NB4 (cell line): ENCODE measurements around the gene TMEM132C.

Experiments used
- CTCF ChIP-seq: IDR thresholded peaks from one replicate; pipeline ENCODE4 v1.5.1; 2012; ENCODE audit warnings: low read depth, low read length
- MAX ChIP-seq: IDR thresholded peaks from 2 replicates; pipeline ENCODE4 v1.6.1; 2011; ENCODE audit warnings: low read depth, low read length
- MYC ChIP-seq: IDR thresholded peaks from 2 replicates; pipeline ENCODE4 v1.6.1; 2011; ENCODE audit warnings: low read depth, low read length
- POLR2A ChIP-seq: IDR thresholded peaks from 2 replicates; pipeline ENCODE4 v1.6.1; 2011; ENCODE audit warnings: mild to moderate bottlenecking; ENCODE audit not compliant: insufficient read length; ENCODE audit errors: extremely low read depth

DNA sequence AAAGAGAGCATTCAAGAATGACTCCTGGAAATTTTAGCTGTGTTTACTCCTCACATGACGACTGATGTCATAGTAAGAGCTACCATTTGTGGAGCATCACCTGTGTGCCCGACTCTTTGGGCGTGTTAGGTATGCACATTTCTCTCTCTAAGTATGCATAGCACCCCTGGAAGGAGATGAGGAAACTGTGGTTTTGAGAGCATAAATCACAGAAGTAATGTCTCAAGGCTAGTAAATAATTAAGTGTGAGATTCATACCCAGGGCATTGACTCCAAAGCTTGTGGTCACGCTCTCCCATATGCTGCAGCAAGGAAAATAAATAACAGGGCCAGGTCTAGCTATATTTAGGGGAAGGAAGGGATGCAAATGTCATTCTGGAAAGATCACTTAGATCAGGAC is 340.7 kb downstream of the TMEM132C start:
- no peak for TF ChIP-seq CTCF
- no peak for TF ChIP-seq POLR2A
- TF ChIP-seq MYC, result no peak
- no peak for TF ChIP-seq MAX
